Measurements from ENCODE around the gene MBP.

DNA sequence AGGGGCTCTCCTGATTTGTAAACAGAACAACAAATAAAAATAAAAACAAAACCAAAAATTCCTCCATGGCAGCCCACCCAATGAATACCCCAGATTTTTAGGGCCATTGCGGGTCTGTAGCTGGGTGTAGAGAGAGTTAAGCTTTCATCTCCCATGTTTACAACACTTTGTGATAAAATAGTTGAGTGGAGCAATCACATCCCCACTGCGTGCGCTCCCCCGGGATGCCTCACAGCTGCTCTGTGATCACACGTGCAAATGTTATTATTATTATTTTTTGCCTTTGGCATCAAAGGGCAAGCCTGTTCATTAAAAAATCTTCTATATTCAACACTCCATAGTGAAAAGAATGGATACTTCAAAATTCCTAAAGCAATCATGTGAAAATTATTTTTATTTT, 118.0 kb downstream of the MBP start:
- TF ChIP-seq CTCF (IDR thresholded peaks at IDR 0.05 in 8 of 11, conservative IDR thresholded peaks at IDR 0.05 in 3 of 11) (no peak), POLR2A (IDR thresholded peaks at IDR 0.05) (no peak)

All from spleen (tissue), 7 donors.